ENCODE data around the gene PTF1A.
A peak's percentile ranks its signal among the peaks of the same experiment; 100 is the strongest.

Gene PTF1A

GRCh38 chr10:23191764-23192711, at the start of gene PTF1A:
TSS of gene PTF1A (plus strand) at chr10:23192312. CDS start at chr10:23192531, 219 bp downstream.
- H3K36me3 ChIP-seq (ENCODE audit: insufficient read depth, low read length) = no peaks in the 10 kb centered on the region
- no peaks in the 10 kb centered on the region for H3K9me3 ChIP-seq (ENCODE audit: control insufficient read depth, insufficient read depth, low read length)
- H3K4me1 ChIP-seq (ENCODE audit: insufficient read depth, low read length) = 0 out of 2 replicates have a peak, but pooled peaks cover 4% of the 10 kb centered on the region
- H3K9ac ChIP-seq (ENCODE audit: low read depth, low read length) = peak within 1 kb of the TSS; percentile 37; the same call in 1 of the 2 replicates

GRCh38 chr10:23146258-23146657, 45.9 kb upstream of the PTF1A start:
- H3K4me1 ChIP-seq (ENCODE audit: insufficient read depth, low read length) = no peaks in the 10 kb centered on the region
- no peaks in the 10 kb centered on the region for H3K36me3 ChIP-seq (ENCODE audit: insufficient read depth, low read length)
- no peaks in the 10 kb centered on the region for H3K9me3 ChIP-seq (ENCODE audit: control insufficient read depth, insufficient read depth, low read length)
- H3K9ac ChIP-seq (ENCODE audit: low read depth, low read length) = no peak overlapping the region

GRCh38 chr10:23147035-23147434, 45.1 kb upstream of the PTF1A start:
- Histone ChIP-seq H3K9ac (ENCODE audit: low read depth, low read length) (no peak overlapping the region), H3K36me3 (ENCODE audit: insufficient read depth, low read length) (no peaks in the 10 kb centered on the region), H3K9me3 (ENCODE audit: control insufficient read depth, insufficient read depth, low read length) (no peaks in the 10 kb centered on the region), H3K4me1 (ENCODE audit: insufficient read depth, low read length) (no peaks in the 10 kb centered on the region)

DNA sequence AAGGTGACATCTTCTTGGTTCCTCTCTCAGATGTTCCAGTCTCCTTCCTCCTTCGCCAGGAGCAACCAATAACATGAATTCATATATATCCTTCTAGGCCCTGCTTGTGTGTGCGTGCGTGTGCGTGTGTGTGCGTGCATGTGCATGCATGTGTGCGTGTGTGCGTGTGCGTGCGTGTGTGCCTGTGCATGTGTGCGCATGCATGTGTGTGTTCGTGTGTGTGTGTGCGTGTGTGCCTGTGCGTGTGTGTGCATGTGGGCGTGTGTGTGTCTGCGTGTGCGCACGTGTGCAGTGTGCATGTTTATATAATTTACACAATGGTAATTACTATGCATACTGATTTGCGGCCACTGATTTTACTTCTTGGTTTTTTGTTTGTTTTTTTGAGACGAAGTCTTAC, 43.9 kb upstream of the PTF1A start:
- Histone ChIP-seq H3K4me1 (ENCODE audit: insufficient read depth, low read length) (no peaks in the 10 kb centered on the region), H3K9me3 (ENCODE audit: control insufficient read depth, insufficient read depth, low read length) (no peaks in the 10 kb centered on the region), H3K36me3 (ENCODE audit: insufficient read depth, low read length) (no peaks in the 10 kb centered on the region), H3K9ac (ENCODE audit: low read depth, low read length) (no peak overlapping the region)

- no peaks in the 10 kb centered on the region for H3K9me3 ChIP-seq (ENCODE audit: control insufficient read depth, insufficient read depth, low read length)
- no peaks in the 10 kb centered on the region for H3K4me1 ChIP-seq (ENCODE audit: insufficient read depth, low read length)
- H3K36me3 ChIP-seq (ENCODE audit: insufficient read depth, low read length) = no peaks in the 10 kb centered on the region
- no peak overlapping the region for H3K9ac ChIP-seq (ENCODE audit: low read depth, low read length)
Measured at GRCh38 chr10:23150091-23150490, 42.0 kb upstream of the PTF1A start.

GRCh38 chr10:23150610-23151009, 41.5 kb upstream of the PTF1A start:
- H3K36me3 ChIP-seq (ENCODE audit: insufficient read depth, low read length) = no peaks in the 10 kb centered on the region
- H3K9ac ChIP-seq (ENCODE audit: low read depth, low read length) = no peak overlapping the region
- H3K4me1 ChIP-seq (ENCODE audit: insufficient read depth, low read length) = no peaks in the 10 kb centered on the region
- no peaks in the 10 kb centered on the region for H3K9me3 ChIP-seq (ENCODE audit: control insufficient read depth, insufficient read depth, low read length)

DNA sequence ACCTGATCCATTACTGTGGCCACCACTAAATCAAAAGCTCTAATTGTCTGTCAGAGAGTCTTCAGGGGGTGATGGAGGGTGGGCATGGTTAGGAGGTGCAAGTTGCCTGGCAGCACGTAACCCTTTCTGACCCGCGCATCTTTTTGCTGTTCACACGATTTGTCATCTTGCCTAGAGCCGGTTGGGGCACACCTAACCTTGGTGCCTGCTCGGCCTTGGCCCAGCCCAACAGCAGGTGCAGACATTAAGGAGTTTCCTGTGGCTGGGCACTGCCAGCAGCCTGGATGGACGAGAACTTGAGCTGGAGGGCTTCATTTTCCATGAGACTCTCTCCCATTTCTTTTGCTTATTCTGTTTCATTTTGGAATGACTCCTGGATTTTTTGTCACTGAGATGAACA, 41.0 kb upstream of the PTF1A start:
- Histone ChIP-seq H3K9ac (ENCODE audit: low read depth, low read length) (no peak overlapping the region), H3K4me1 (ENCODE audit: insufficient read depth, low read length) (no peaks in the 10 kb centered on the region), H3K9me3 (ENCODE audit: control insufficient read depth, insufficient read depth, low read length) (no peaks in the 10 kb centered on the region), H3K36me3 (ENCODE audit: insufficient read depth, low read length) (no peaks in the 10 kb centered on the region)

DNA sequence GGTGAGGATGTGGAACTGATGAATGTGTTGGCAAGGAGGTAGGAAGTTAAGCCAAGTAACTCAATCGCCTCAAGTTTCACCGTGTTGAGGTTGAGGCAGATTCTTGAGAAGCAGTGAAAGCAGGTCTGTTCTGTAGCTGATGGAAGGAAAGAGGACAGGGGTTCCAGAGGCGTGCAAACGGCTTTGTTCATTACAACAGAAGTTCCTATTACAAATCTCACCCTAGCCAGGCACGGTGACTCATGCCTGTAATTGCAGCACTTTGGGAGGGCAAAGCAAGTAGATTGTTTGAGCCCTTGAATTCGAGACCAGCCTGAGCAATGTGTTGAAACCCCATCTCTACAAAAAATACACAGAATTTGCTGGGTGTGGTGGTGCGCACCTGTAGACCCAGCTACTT, 36.9 kb upstream of the PTF1A start:
- no peaks in the 10 kb centered on the region for H3K36me3 ChIP-seq (ENCODE audit: insufficient read depth, low read length)
- no peak overlapping the region for H3K9ac ChIP-seq (ENCODE audit: low read depth, low read length)
- no peaks in the 10 kb centered on the region for H3K4me1 ChIP-seq (ENCODE audit: insufficient read depth, low read length)
- H3K9me3 ChIP-seq (ENCODE audit: control insufficient read depth, insufficient read depth, low read length) = no peaks in the 10 kb centered on the region

- Histone ChIP-seq H3K4me1 (ENCODE audit: insufficient read depth, low read length) (no peaks in the 10 kb centered on the region), H3K9ac (ENCODE audit: low read depth, low read length) (no peak overlapping the region), H3K36me3 (ENCODE audit: insufficient read depth, low read length) (no peaks in the 10 kb centered on the region), H3K9me3 (ENCODE audit: control insufficient read depth, insufficient read depth, low read length) (no peaks in the 10 kb centered on the region)
Measured at GRCh38 chr10:23156447-23157150, 35.5 kb upstream of the PTF1A start.

DNA sequence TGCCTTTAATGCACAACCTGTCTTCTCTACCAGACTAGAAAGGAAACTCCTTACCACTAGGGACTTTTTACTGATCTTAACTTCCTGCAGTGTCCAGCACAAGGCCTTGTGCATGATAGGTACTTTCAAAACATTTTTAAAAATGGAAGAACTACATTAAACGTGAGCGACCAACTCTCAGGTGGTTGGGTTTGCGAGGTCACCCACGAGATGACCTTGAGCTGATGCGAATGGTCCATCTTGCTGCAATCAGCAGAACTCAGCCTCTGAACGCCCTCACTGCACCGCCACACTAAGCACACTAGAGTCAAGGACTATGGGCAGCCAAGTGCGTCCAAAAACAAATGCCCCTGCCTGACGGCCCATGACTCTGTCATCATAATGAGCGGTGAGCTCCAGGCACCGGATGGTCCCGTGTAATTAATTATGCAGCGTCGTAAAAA, 34.9 kb upstream of the PTF1A start:
- Histone ChIP-seq H3K9me3 (ENCODE audit: control insufficient read depth, insufficient read depth, low read length) (no peaks in the 10 kb centered on the region), H3K4me1 (ENCODE audit: insufficient read depth, low read length) (no peaks in the 10 kb centered on the region), H3K9ac (ENCODE audit: low read depth, low read length) (no peak overlapping the region), H3K36me3 (ENCODE audit: insufficient read depth, low read length) (no peaks in the 10 kb centered on the region)

- Histone ChIP-seq H3K9me3 (ENCODE audit: control insufficient read depth, insufficient read depth, low read length) (no peaks in the 10 kb centered on the region), H3K9ac (ENCODE audit: low read depth, low read length) (peak overlapping the region; percentile 34; the same call in 1 of the 2 replicates), H3K4me1 (ENCODE audit: insufficient read depth, low read length) (no peaks in the 10 kb centered on the region), H3K36me3 (ENCODE audit: insufficient read depth, low read length) (no peaks in the 10 kb centered on the region)
Measured at GRCh38 chr10:23157691-23158369, 34.3 kb upstream of the PTF1A start.

- H3K36me3 ChIP-seq (ENCODE audit: insufficient read depth, low read length) = no peaks in the 10 kb centered on the region
- H3K9ac ChIP-seq (ENCODE audit: low read depth, low read length) = peak overlapping the region; percentile 34; the same call in 1 of the 2 replicates
- no peaks in the 10 kb centered on the region for H3K4me1 ChIP-seq (ENCODE audit: insufficient read depth, low read length)
- H3K9me3 ChIP-seq (ENCODE audit: control insufficient read depth, insufficient read depth, low read length) = no peaks in the 10 kb centered on the region
Measured at GRCh38 chr10:23158370-23158769, 33.7 kb upstream of the PTF1A start.

GRCh38 chr10:23171232-23171876, 20.8 kb upstream of the PTF1A start:
- Histone ChIP-seq H3K36me3 (ENCODE audit: insufficient read depth, low read length) (no peaks in the 10 kb centered on the region), H3K9ac (ENCODE audit: low read depth, low read length) (no peak overlapping the region), H3K4me1 (ENCODE audit: insufficient read depth, low read length) (no peaks in the 10 kb centered on the region; the same call in 1 of the 2 replicates), H3K9me3 (ENCODE audit: control insufficient read depth, insufficient read depth, low read length) (no peaks in the 10 kb centered on the region)

All from ES-I3 (cell line).